ENCODE data around the gene CHAD.
A peak's percentile ranks its signal among the peaks of the same experiment; 100 is the strongest.

DNA sequence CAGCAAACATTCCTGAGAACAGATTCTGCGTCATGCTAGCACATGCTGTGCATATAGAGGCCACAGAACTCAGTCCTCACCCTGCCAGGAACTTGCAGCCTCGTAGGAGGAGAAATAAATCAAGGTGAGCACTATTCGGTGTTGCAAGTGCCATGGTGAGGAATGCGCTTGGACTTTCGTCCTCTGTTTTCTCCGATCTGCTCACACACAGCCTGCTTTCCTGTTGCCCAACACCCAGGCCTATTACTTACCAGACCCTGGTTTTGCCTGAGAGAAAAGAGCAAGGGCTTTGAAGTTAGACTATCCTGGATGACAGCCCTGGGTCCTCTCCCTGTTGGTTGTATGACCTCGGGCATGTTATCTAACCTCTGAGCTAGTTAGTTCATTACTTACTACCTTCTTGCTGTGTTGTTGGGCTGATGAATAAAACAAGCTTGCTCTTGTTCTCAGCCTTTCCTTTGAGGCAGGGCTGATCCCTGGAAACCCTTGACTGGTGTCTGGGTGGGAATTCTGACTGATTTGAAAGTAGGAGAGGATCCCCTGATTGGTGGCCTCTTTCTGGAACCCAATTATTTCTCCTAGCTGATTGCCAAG lies 39.8 kb downstream of the CHAD start:
- TF ChIP-seq, protein P1, sequence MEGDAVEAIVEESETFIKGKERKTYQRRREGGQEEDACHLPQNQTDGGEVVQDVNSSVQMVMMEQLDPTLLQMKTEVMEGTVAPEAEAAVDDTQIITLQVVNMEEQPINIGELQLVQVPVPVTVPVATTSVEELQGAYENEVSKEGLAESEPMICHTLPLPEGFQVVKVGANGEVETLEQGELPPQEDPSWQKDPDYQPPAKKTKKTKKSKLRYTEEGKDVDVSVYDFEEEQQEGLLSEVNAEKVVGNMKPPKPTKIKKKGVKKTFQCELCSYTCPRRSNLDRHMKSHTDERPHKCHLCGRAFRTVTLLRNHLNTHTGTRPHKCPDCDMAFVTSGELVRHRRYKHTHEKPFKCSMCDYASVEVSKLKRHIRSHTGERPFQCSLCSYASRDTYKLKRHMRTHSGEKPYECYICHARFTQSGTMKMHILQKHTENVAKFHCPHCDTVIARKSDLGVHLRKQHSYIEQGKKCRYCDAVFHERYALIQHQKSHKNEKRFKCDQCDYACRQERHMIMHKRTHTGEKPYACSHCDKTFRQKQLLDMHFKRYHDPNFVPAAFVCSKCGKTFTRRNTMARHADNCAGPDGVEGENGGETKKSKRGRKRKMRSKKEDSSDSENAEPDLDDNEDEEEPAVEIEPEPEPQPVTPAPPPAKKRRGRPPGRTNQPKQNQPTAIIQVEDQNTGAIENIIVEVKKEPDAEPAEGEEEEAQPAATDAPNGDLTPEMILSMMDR (IDR thresholded peaks at IDR 0.05) = no peak
- TF ChIP-seq POLR2A (IDR thresholded peaks at IDR 0.05) = peak; percentile 17

Measured in prostate gland (tissue), 2 donors.